ENCODE results near the gene TRMT112.

TRMT112 gene

DNA sequence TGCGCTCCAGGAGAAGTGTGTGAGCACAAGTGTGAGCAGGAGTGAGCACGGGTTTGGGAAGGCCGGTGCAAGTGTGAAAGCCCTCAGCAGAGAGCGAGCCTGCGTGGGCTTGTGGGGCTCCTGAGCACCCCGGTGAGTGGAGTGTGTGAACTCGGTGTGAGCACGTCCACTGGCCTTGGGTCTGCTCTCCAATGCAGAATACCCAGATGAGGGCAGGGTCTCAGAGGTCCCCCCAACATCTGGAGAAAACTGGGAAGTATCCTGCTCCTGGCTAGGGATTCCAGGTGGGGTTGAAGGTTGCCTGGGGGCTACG is 10.8 kb downstream of the TRMT112 start:
- DNase-seq, result no peak

DNA sequence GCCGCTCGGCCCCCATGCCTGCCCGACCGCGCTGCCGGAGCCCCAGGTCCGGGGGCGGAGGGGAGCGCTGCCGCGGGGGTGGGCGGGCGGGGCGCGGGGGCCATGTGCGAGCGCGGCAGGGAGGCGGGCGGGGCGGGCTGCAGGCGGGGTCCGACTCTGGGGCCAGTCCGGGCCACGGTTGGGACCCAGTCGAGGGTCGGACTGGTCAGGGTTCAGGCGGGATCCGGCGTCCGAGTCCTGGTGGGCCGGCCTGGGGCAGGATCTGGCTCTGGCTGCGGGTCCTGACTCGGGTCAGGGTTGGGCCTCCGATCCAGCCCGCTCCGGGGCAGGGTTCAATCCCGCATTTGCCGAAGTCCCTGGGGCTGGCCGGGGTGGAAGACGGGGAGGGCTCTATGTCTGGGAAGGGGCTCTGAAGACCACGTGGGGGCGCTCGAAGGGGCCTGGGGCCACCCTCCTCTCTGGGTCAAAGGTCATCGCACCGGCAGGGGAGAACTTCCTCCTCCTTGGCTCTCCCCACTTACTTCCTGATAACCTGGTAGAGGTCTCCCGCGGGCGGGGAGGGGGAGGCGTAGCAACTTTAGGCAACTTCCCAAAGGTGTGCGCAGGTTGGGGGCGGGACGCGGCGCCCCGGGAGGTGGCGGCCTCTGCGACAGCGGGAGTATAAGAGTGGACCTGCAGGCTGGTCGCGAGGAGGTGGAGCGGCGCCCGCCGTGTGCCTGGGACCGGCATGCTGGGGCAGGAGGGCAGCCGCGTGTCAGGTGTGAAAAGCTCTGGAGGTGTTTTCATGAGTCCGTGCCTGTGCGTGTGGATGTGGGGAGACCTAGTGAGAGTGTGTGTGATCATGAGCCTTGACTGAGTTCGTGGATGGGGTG is 11.4 kb downstream of the TRMT112 start:
- DNase-seq, result peak; percentile 51

DNA sequence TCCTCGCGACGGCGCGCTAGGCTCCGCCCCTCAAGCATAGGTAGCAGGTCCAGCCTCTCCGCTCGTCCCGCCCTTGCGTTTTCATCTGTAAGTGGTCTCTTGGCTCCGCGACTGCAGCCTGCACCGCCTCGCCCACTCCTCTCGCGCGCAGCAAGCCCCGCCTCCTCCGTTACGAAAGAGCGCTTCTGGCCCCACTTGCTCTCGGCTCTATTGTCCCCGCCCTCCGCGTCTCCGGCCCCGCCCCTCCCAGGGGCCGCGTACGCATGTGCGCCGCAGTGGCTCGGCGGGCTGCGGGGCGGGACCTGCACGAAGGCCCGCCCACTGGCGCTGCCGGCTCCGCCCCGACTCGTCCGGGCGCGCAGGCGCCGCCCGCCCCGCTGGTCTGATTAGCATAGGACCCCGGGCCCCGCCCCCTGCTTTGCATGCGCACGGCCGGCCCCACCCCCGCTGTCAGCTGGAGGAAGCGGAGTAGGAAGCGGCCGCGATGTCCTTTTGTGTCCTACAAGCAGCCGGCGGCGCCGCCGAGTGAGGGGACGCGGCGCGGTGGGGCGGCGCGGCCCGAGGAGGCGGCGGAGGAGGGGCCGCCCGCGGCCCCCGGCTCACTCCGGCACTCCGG is 12.2 kb downstream of the TRMT112 start, which contains the start of gene ESRRA:
Gene ESRRA (plus strand): TSS at position 450 of the 616 bp plus-strand sequence. CDS start 1,656 bp downstream, outside the sequence.
- DNase-seq, result peak; percentile 100

DNA sequence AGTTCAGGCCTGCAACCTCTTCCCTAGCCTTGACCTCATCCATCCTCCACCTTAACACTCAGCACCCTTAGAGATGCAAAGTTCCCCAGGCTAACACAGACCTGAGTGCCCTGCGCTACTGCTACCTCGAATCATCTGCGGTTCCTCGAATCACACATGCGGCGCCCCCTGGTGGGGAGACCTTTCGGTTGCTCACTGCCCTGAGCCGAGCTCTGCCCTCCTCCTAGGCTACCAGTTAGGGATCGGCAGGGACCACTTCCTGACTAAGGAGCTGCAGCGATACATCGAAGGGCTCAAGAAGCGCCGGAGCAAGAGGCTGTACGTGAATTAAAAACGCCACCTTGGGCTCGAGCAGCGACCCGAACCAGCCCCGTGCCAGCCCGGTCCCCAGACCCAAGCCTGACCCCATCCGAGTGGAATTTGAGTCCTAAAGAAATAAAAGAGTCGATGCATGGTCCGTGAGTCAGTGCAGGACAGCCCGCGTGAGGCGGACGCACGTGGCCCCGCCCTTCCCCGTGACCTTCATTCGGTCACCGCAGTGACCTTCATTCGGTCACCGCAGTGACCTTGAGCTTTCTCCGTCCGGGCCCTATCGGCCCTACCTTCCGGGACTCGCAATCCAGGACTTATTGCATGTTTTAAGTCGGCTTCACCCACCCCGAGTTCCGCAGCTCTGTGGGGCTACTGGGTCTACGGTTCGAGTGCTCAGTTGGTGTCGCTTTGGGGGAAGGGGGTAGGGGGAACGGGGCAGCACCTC is 12.9 kb downstream of the TRMT112 start:
- peak; percentile 90 for DNase-seq

- DNase-seq, result no peak
Observed at GRCh38 chr11:64304032-64304315, 13.4 kb downstream of the TRMT112 start.

GRCh38 chr11:64303109-64304031 is 14.0 kb downstream of the TRMT112 start:
- no peak for DNase-seq

- peak; percentile 7 for DNase-seq
Observed at GRCh38 chr11:64299847-64300648, 17.3 kb downstream of the TRMT112 start, which contains the start of gene CATSPERZ. Gene CATSPERZ (plus strand): TSS chr11:64300358. CDS start chr11:64300411, 53 bp downstream.

GRCh38 chr11:64298966-64299846 is 18.2 kb downstream of the TRMT112 start:
- DNase-seq, result no peak

DNA sequence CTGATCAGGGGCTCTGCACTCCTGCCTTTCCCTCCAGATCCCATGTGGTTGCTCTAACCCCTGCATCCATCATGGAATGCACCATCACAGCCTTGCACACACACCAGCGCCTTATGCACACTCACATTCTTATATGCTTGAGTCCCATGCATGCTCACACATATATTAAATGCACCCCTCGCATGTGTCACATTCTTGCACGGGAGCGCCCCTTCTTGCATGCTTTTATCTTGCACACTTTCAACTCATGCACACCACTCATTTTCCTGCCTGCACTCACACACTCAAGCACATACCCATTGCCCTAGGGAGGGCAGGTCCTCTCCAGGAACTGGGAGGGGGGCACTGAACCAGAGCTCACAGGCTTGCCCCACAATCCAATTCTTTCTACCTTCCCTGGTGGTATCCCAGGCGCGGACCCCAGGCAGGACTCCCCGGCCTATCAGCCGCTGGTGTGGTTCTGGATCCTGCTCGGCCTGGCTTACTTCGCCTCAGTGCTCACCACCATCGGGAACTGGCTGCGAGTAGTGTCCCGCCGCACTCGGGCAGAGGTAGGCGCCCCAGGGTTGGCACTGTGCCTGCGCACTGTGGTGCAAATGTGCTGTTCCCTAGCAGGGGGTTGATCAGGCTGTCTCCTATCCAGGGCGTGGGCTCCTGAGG is 19.5 kb downstream of the TRMT112 start:
- no peak for DNase-seq

- no peak for DNase-seq
Observed at GRCh38 chr11:64296830-64297698, 20.3 kb downstream of the TRMT112 start.

DNA sequence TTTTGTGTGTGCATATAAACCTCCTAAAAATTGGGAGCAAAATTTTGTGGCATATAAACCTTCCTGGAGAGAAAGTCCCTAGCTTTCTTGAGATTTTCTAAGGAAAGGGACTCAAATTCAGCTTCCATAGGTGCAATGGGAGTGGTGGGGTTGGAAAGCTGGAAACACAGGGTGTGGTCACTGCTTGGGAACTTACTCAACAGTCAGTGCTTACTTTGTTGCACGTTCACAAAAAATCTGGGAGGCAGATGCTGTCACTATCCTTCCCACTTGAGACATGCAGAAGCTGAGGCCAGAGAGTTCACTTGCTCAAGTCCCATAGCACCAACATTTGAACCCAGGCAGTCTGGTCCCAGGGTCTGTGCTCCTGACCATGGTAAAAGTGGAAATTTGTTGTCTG is 21.1 kb downstream of the TRMT112 start:
- no peak for DNase-seq

GRCh38 chr11:64295760-64296159 is 21.6 kb downstream of the TRMT112 start:
- no peak for DNase-seq

DNA sequence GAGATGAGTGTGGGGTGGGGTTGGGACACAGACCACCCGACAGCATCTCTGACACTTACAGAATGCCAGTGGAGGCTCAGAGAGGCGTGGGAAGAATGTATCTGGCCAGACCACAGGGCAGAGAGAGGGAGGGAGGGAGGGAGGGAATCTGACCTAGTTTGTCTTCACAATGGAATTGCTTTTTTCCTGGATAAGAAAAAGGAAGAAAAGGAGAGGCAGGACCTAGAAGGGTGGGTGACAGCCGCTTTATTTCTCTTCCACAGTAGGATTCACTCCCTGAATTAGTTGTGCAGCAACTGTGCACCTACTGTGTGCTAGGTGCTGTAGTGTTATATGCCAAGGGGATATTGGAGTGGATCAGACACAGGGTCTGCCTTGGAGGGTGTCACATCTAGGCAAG is 22.6 kb downstream of the TRMT112 start:
- DNase-seq, result no peak

- no peak for DNase-seq
Observed at GRCh38 chr11:64292460-64293254, 24.7 kb downstream of the TRMT112 start.

- DNase-seq, result no peak
Observed at GRCh38 chr11:64291752-64292459, 25.5 kb downstream of the TRMT112 start.

GRCh38 chr11:64291262-64291751 is 26.1 kb downstream of the TRMT112 start, which contains the start of gene KCNK4:
Gene KCNK4 (plus strand): TSS chr11:64291302. CDS start chr11:64293019, 1,717 bp downstream.
- DNase-seq, result no peak

All from NCI-H1105 (cell line).